Activated CD4-positive, alpha-beta T cell treated with anti-CD3 and anti-CD28 coated beads, Interleukin-2, amount 10 ng/mL, durations not matched to agents 7 days and 5 days (primary cell): ENCODE results near the gene HIVEP1. TPM values are rescaled to one million over a fixed set of nuclear protein-coding genes. Genes with fewer than 3 reads are reported as not detected.

ENCODE experiments used
- CTCF ChIA-PET: fragments of 350-600 bp; sonication (Branson Sonifier 250); formaldehyde crosslinking; loops from one replicate; lab custom pipeline; 2021; ENCODE audit warnings: antibody characterized with exemption; lab: Charles Lee
- POLR2A ChIA-PET: fragments of 350-600 bp; sonication (Branson Sonifier 250); formaldehyde crosslinking; loops from one replicate; lab custom pipeline; 2021; ENCODE audit warnings: antibody characterized with exemption; lab: Charles Lee
- DNase-seq: peaks from one replicate; pipeline ENCODE4 v3.0.0-alpha.2; 2020
- H3K27ac Mint-ChIP-seq: one replicate; pipeline ENCODE4 v1.8.0; 2021; ENCODE audit warnings: mild to moderate bottlenecking, moderate library complexity, mixed read lengths
- H3K27me3 Mint-ChIP-seq: one replicate; pipeline ENCODE4 v1.8.0; 2021; ENCODE audit warnings: mixed read lengths
- H3K36me3 Mint-ChIP-seq: one replicate; pipeline ENCODE4 v1.8.0; 2021; ENCODE audit warnings: low read depth, mixed read lengths
- H3K4me1 Mint-ChIP-seq: one replicate; pipeline ENCODE4 v1.8.0; 2021; ENCODE audit warnings: mixed read lengths
- H3K4me3 Mint-ChIP-seq: one replicate; pipeline ENCODE4 v1.8.0; 2021; ENCODE audit warnings: mild to moderate bottlenecking, moderate library complexity, mixed read lengths
- H3K9me3 Mint-ChIP-seq: one replicate; pipeline ENCODE4 v1.8.0; 2021; ENCODE audit warnings: mixed read lengths
- total RNA-seq, 2 experiments: library from RNA; stranded (reverse); gene quantifications; one replicate each; pipeline ENCODE4 v1.2.3, GENCODE V29; 2021

HIVEP1 gene
- total RNA-seq, 2 experiments from 2014 or later: 24.2 to 33.0 TPM

DNA sequence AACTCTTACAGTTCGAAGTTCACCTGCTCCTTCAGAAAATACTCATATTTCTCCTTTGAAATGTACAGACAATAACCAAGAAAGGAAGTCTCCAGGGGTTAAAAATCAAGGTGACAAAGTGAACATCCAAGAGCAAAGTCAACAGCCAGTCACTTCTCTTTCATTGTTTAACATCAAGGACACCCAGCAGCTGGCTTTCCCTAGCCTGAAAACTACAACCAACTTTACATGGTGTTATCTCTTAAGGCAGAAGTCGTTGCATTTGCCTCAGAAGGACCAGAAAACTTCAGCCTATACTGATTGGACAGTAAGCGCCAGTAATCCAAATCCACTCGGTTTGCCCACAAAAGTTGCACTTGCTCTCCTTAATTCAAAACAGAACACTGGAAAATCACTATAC is 113.3 kb downstream of the HIVEP1 start:
- H3K9me3 Mint-ChIP-seq: peaks cover 10% of the 10 kb centered on the region
- CTCF ChIA-PET: no interaction called here
- H3K27me3 Mint-ChIP-seq: no peaks in the 10 kb centered on the region
- H3K27ac Mint-ChIP-seq: peak overlapping the region; percentile 70
- peaks cover 59% of the 10 kb centered on the region for H3K36me3 Mint-ChIP-seq
- no peak for DNase-seq
- no peak overlapping the region for H3K4me3 Mint-ChIP-seq
- POLR2A ChIA-PET: no interaction called here
- H3K4me1 Mint-ChIP-seq: peaks cover 40% of the 10 kb centered on the region

DNA sequence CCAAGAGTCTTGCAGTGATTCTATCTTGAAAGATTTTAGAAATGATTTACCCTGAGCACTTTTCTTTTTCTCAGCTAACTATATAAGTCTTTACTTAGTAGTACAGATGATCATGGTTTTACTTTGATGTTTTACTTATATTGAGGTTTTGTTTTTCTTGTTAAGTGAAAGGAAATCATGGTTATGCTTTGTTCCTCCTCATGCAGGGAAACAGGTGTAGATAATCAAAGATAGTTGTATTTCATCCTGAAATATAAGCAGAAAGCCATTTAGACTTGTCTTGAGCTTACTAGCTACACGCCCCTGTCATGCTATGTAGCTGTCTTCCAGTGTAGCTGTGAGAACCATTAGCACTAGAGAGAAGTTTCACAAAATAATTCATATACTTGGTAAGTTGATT is 113.9 kb downstream of the HIVEP1 start:
- peak overlapping the region; percentile 20 for H3K4me3 Mint-ChIP-seq
- H3K4me1 Mint-ChIP-seq: peaks cover 40% of the 10 kb centered on the region
- DNase-seq: no peak
- POLR2A ChIA-PET: no interaction called here
- H3K36me3 Mint-ChIP-seq: peaks cover 52% of the 10 kb centered on the region
- peak overlapping the region; percentile 70 for H3K27ac Mint-ChIP-seq
- peaks cover 10% of the 10 kb centered on the region for H3K9me3 Mint-ChIP-seq
- CTCF ChIA-PET: interaction anchor here (0.9 to 1.4 kb wide), 2 partner anchors 8 to 16 kb away, joined by 3 read pairs; no protein-coding TSS in a partner anchor
- H3K27me3 Mint-ChIP-seq: no peaks in the 10 kb centered on the region

DNA sequence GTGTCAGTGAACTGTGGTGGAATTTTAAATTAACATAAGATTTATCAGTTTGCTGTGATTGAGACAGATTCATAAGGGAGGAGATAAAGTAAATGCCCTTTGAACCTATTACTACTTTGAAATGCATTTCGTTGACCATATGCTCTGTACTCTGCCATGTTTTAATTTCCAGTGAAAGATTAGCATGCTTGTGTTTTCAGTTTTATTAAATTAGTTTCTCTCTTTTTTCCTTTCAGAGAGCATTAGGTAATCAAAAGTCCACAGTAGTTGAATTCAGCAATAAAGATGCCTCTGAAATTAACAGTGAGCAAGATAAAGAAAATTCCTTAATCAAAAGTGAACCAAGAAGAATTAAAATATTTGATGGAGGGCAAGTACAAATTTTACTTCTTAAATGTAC is 117.4 kb downstream of the HIVEP1 start:
- peaks cover 8% of the 10 kb centered on the region for H3K9me3 Mint-ChIP-seq
- H3K27ac Mint-ChIP-seq: no peak overlapping the region
- H3K27me3 Mint-ChIP-seq: no peaks in the 10 kb centered on the region
- no peak overlapping the region for H3K4me3 Mint-ChIP-seq
- ChIA-PET POLR2A (no interaction called here), CTCF (interaction anchor here (1.2 kb wide), 1 partner anchor 11 kb away, joined by 4 read pairs; no protein-coding TSS in a partner anchor)
- peaks cover 35% of the 10 kb centered on the region for H3K36me3 Mint-ChIP-seq
- DNase-seq: no peak
- H3K4me1 Mint-ChIP-seq: peaks cover 33% of the 10 kb centered on the region

DNA sequence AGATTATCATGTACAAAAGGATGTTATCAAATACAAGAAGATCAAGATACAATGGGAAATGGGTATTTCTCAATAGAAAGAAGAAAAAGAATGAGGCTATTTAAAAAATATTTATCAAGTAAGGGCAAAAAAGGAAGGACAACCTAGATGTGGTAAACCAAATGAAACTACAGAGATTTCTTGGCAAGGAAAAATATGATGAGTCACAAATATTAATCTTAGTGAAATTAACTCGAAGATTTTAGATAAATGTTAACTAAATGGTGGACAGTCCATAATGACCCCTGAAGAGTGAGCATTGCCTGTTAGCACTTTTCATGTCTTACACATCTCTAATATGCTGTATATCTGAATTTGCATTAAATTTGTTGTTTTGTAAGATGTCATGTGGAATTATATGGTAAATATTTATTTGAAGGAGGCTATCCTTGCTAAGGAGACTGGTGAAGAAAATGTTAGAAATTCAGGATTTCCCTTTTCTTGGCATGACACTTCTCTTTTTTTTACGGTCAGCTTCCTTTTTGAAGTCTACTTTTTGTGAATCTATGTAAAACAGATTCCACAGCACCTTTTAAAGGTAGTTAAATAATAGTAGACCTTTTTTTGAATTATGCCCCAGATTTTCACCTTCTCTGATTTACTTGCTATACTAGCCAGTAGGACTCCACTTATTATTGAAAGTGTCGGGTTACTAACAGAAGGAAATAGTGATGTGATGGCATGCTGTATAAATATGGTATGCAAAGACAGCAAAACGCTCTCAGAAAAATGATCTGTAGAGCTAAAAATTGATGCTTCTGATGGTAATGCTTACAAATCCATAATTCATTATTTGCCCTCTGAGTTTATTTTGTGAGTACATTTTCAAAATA is 120.5 kb downstream of the HIVEP1 start:
- Mint-ChIP-seq H3K27me3 (no peaks in the 10 kb centered on the region), H3K4me1 (peaks cover 9% of the 10 kb centered on the region), H3K9me3 (peaks cover 4% of the 10 kb centered on the region), H3K4me3 (no peak overlapping the region), H3K36me3 (peaks cover 33% of the 10 kb centered on the region), H3K27ac (no peak overlapping the region)
- ChIA-PET POLR2A (no interaction called here), CTCF (no interaction called here)
- DNase-seq: no peak

DNA sequence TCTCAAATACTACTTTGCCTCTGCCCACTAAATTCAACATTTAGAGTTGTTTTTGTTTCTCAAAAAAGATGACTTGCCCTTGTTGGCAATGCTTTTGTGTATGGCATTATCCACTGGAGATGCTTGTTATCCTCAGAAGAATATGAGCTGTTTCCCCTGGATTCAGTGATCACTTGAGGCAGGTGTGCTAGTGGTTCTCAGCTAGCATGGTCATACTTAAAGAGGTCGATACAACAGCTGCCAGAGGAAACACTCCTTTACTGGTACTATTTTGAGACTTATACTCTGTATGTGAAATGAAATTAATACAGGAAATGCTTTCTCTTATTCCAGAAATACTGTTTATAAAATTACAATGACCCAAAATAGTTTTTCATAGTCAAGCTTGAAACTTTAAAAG is 122.5 kb downstream of the HIVEP1 start:
- Mint-ChIP-seq H3K27me3 (no peaks in the 10 kb centered on the region), H3K4me3 (no peak overlapping the region), H3K27ac (no peak overlapping the region), H3K36me3 (peaks cover 38% of the 10 kb centered on the region), H3K4me1 (peaks cover 22% of the 10 kb centered on the region), H3K9me3 (peaks cover 10% of the 10 kb centered on the region)
- CTCF ChIA-PET: interaction anchor here (0.6 to 1.0 kb wide), 2 partner anchors 11 to 125 kb away, joined by 5 read pairs; no protein-coding TSS in a partner anchor
- POLR2A ChIA-PET: no interaction called here
- no peak for DNase-seq

DNA sequence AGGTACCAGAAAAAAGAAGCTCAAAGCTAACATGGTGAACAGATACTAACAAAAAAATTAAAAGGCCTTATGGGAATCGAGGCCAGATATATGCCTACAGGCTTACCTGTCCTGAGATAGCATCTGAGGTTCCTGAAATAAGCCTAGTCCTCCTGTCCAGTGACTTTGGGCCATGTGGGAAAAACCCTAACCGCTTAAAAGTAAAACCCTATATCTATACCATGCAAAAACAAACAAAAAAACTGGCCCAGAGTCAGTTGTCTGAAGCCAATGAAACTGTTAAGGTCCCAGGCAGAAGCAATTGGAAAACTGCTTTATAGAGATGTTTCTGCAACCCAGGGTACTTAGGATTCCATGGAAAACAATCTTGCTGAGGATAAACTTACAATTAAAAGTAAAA is 122.9 kb downstream of the HIVEP1 start:
- ChIA-PET POLR2A (no interaction called here), CTCF (interaction anchor here (0.6 kb wide), 1 partner anchor 125 kb away, joined by 5 read pairs; no protein-coding TSS in a partner anchor)

DNA sequence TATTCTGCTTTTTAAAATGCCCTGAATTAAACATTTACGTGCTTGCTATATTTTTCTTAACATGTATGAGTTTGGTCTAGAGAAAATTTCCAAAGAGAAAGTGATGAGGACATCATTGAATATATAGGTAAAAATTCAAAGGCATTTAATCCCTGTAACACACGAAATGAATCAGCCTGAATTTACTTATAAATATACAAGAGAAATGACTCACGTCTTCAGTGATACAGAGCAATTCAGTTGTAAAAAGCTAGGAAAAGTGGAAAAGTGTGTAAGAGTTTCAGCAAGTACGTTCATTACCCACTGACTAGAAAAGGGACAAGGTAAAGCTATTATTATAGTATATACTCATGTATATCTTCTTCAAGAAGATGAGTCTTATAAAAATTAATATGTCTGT is 124.8 kb downstream of the HIVEP1 start:
- POLR2A ChIA-PET: no interaction called here

More for the DNA sequence above, 122.9 kb downstream of the HIVEP1 start:
- Mint-ChIP-seq H3K4me1 (peaks cover 22% of the 10 kb centered on the region), H3K9me3 (peaks cover 10% of the 10 kb centered on the region), H3K36me3 (peaks cover 40% of the 10 kb centered on the region), H3K27me3 (no peaks in the 10 kb centered on the region), H3K27ac (no peak overlapping the region), H3K4me3 (no peak overlapping the region)
- DNase-seq: no peak

DNA sequence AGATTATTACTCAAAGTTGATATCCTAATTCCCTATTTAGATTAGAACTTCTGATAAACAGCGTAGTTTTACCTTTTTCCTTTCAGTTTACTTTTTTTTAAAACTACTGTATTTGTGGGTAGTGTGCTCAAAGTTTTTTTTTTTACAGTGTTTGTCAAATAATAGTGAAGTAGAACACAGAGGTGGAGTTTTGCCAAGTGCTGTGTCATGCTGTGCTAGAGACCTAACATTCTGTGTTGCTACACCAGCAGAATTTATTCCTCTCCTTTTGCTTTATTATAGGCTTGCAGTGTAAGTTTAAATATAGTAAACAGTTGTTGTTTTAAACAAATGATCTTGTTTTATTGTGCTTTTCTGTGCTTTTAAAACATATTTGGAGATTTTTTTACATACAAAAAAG is 125.4 kb downstream of the HIVEP1 start:
- DNase-seq: no peak
- H3K4me1 Mint-ChIP-seq: peaks cover 20% of the 10 kb centered on the region
- no peak overlapping the region for H3K27ac Mint-ChIP-seq
- ChIA-PET CTCF (interaction anchor here (0.6 kb wide), 1 partner anchor 884 kb away, joined by 3 read pairs; no protein-coding TSS in a partner anchor), POLR2A (no interaction called here)
- H3K9me3 Mint-ChIP-seq: peaks cover 12% of the 10 kb centered on the region
- peaks cover 56% of the 10 kb centered on the region for H3K36me3 Mint-ChIP-seq
- H3K27me3 Mint-ChIP-seq: no peaks in the 10 kb centered on the region
- no peak overlapping the region for H3K4me3 Mint-ChIP-seq

More for the DNA sequence above, 124.8 kb downstream of the HIVEP1 start:
- peaks cover 20% of the 10 kb centered on the region for H3K4me1 Mint-ChIP-seq
- peaks cover 50% of the 10 kb centered on the region for H3K36me3 Mint-ChIP-seq
- no peak for DNase-seq
- H3K4me3 Mint-ChIP-seq: no peak overlapping the region
- no peak overlapping the region for H3K27ac Mint-ChIP-seq
- no peaks in the 10 kb centered on the region for H3K27me3 Mint-ChIP-seq
- peaks cover 12% of the 10 kb centered on the region for H3K9me3 Mint-ChIP-seq
- CTCF ChIA-PET: interaction anchor here (0.6 kb wide), 1 partner anchor 883 kb away, joined by 3 read pairs; no protein-coding TSS in a partner anchor

DNA sequence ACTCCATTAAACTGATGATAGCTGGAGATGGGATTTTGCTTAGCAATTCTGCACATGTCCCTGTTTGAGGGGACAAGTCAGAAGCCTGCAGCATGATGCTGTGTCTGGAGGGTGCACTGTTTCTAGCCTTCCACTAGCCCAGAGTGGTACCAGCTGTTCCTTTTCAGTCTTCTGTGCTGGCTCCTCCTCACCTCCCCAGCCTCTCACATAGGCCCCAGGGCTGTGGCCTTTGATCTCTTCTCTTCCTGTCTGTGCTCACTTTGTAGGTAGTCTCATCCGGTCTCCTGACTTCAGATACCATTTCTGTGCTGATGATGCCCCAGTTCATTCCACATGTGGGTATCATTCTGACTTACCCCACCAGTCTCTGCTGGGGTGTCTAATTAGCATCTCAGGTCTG is 126.3 kb downstream of the HIVEP1 start:
- H3K9me3 Mint-ChIP-seq: peaks cover 12% of the 10 kb centered on the region
- peaks cover 20% of the 10 kb centered on the region for H3K4me1 Mint-ChIP-seq
- no peak overlapping the region for H3K4me3 Mint-ChIP-seq

DNA sequence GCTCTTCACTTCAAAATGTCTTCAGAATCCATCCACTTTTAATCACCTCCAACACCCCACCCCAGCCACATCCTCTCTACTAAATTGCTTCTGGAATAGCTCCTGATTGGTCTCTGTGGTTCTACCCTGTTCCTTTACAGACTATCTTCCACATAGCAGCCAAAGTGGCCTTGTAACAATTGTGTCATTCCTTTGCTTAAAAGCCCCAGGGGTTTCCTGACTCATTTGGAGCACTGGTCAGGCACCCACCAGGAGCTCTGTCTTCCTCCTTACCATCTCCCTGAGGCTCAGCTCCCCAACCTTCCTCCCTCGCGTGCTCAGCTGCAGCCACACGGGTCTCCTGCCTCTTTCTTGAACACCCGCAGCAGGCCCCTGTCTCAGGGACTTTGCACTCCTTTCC is 126.8 kb downstream of the HIVEP1 start:
- peaks cover 15% of the 10 kb centered on the region for H3K9me3 Mint-ChIP-seq
- CTCF ChIA-PET: interaction anchor here (1.1 kb wide), 1 partner anchor 23 kb away, joined by 3 read pairs; no protein-coding TSS in a partner anchor
- H3K27me3 Mint-ChIP-seq: no peaks in the 10 kb centered on the region
- DNase-seq: no peak
- no peak overlapping the region for H3K4me3 Mint-ChIP-seq
- H3K4me1 Mint-ChIP-seq: peaks cover 20% of the 10 kb centered on the region
- H3K27ac Mint-ChIP-seq: peak overlapping the region; percentile 79
- H3K36me3 Mint-ChIP-seq: peaks cover 58% of the 10 kb centered on the region
- POLR2A ChIA-PET: no interaction called here

More for the DNA sequence above, 126.3 kb downstream of the HIVEP1 start:
- CTCF ChIA-PET: interaction anchor here (1.1 kb wide), 1 partner anchor 23 kb away, joined by 3 read pairs; no protein-coding TSS in a partner anchor
- peak; percentile 72 for DNase-seq
- H3K36me3 Mint-ChIP-seq: peaks cover 58% of the 10 kb centered on the region
- H3K27me3 Mint-ChIP-seq: no peaks in the 10 kb centered on the region
- H3K27ac Mint-ChIP-seq: peak overlapping the region; percentile 79
- POLR2A ChIA-PET: no interaction called here

DNA sequence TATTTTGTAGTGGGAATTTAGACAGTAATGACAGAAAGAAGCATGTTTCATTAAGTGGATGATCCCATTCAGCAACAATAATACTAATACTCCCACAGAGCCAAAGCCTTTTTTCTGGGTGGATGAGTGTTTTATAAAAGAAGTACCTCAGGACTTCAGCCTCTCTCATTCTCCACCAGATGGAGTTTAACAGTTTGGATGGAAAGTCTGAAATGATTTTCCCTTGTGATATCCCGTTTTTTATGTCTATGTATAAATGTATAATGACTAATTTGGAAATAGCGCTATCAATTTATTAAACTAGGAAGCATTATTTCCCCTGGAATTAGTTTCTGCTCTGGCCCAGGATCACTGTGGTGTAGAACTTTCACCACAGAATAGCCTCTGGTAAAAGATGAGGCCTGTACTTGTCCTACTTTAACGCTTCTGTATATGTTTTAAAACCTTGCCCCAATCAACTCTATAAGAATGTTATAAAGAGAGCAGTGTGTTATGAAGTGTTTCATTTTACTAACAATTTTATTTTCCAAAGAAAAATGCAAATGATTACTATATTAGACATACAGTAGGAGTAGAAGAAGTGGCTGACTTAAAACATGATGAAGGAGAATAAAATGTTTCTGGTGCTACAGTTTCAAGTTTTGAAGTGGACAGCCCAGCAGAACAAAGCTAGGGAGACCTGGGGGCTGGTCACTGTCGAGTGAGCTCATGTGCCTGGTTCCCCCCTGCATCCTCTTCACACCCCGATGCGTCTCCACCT is 135.6 kb downstream of the HIVEP1 start:
- Mint-ChIP-seq H3K9me3 (peaks cover 4% of the 10 kb centered on the region), H3K27ac (no peak overlapping the region), H3K36me3 (peaks cover 4% of the 10 kb centered on the region), H3K4me3 (no peak overlapping the region), H3K4me1 (peaks cover 14% of the 10 kb centered on the region), H3K27me3 (no peaks in the 10 kb centered on the region)
- POLR2A ChIA-PET: no interaction called here
- CTCF ChIA-PET: no interaction called here
- no peak for DNase-seq

DNA sequence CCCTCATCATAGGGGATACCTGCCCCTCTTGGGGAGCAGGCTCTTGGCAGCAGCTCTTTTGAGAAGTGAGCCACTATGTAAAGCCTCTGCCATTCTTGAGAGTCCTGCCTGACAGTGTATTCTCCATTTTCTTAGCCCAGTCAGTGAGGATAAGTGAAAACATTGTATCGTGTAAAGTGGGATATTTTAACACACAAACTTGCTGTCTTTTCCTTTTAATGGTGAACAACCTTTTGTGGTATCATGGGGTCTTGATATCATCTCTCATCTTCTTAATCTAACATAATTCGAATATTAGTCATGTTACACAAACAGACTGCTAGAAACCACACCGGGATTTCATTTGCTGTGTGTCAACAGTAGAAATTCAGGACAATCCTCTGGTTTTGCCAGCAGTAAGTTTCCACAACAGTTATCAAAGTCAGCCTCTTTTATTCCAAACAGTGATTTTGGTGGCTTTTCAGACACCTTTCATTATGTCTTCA is 136.2 kb downstream of the HIVEP1 start:
- CTCF ChIA-PET: no interaction called here
- H3K4me3 Mint-ChIP-seq: no peak overlapping the region

More for the DNA sequence above, 136.2 kb downstream of the HIVEP1 start:
- Mint-ChIP-seq H3K36me3 (peaks cover 3% of the 10 kb centered on the region), H3K27ac (no peak overlapping the region), H3K9me3 (peaks cover 4% of the 10 kb centered on the region), H3K27me3 (no peaks in the 10 kb centered on the region), H3K4me1 (peaks cover 14% of the 10 kb centered on the region)
- POLR2A ChIA-PET: no interaction called here
- no peak for DNase-seq
